Body of pancreas (tissue), 4 donors: ENCODE results near the gene UST.

Source experiments
- POLR2A ChIP-seq, 3 donors: fragments of 450-650 bp; IDR thresholded peaks; one replicate each; pipeline ENCODE4 v1.6.1; 2016; ENCODE audit warnings: antibody characterized with exemption in 3 of 3, mild to moderate bottlenecking in 2 of 3
- TF ChIP-seq, protein P1 (sequence below), 7 experiments: fragments of 450-650 bp in 4 of 7; fragments of 200-600 bp in 3 of 7; sonication (generic) in 3 of 7; IDR thresholded peaks; one replicate each; pipeline ENCODE4 v1.5.1; 2016 to 2019; ENCODE audit warnings: antibody characterized with exemption in 7 of 7

- TF ChIP-seq, protein P1, sequence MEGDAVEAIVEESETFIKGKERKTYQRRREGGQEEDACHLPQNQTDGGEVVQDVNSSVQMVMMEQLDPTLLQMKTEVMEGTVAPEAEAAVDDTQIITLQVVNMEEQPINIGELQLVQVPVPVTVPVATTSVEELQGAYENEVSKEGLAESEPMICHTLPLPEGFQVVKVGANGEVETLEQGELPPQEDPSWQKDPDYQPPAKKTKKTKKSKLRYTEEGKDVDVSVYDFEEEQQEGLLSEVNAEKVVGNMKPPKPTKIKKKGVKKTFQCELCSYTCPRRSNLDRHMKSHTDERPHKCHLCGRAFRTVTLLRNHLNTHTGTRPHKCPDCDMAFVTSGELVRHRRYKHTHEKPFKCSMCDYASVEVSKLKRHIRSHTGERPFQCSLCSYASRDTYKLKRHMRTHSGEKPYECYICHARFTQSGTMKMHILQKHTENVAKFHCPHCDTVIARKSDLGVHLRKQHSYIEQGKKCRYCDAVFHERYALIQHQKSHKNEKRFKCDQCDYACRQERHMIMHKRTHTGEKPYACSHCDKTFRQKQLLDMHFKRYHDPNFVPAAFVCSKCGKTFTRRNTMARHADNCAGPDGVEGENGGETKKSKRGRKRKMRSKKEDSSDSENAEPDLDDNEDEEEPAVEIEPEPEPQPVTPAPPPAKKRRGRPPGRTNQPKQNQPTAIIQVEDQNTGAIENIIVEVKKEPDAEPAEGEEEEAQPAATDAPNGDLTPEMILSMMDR (IDR thresholded peaks at IDR 0.05) = no peak
- no peak for TF ChIP-seq POLR2A (IDR thresholded peaks at IDR 0.05)
Measured at GRCh38 chr6:148701375-148701774, 45.5 kb upstream of the UST start.
